Pancreas (tissue), 10 donors: ENCODE data around the gene EIF4E1B. TPM values are rescaled to one million over a fixed set of nuclear protein-coding genes. Genes with fewer than 3 reads are reported as not detected.
A peak's percentile ranks its signal among the peaks of the same experiment; 100 is the strongest.
"Not testable (repeated sequence)": the region's sequence is repeated elsewhere in the genome, so short reads cannot be mapped to it uniquely, and the experiment has no call there.

ENCODE experiments used
- ATAC-seq, 4 donors: fragments of 200-7000 bp; cut with Tn5 transposase; one replicate each; pipeline versions ENCODE4 v1.8.0 to v1.9.1; 2020; ENCODE audit warnings: mild to moderate bottlenecking in 4 of 4, moderate library complexity in 4 of 4
- DNase-seq, 6 donors: peaks; one replicate each; pipeline ENCODE4 v3.0.0-alpha.2; 2020
- FAIRE-seq: peaks from 2 replicates; lab custom pipeline; 2012; peaks lifted over from hg19 to GRCh38; lab: Jason Lieb, UNC
- H3K27ac ChIP-seq, 4 donors: fragments of 200-600 bp; sonication (generic); 1 replicate in 3 of 4; 2 replicates in 1 of 4; pipeline versions ENCODE4 v1.5.0 to v1.8.0; 2020
- H3K27me3 ChIP-seq, 4 donors: fragments of 200-600 bp; one replicate each; pipeline ENCODE4 v1.8.0; 2021
- H3K36me3 ChIP-seq, 3 donors: fragments of 200-600 bp; sonication (generic) in 1 of 3; one replicate each; pipeline versions ENCODE4 v1.5.0 to v1.8.0; 2020 to 2021
- H3K4me1 ChIP-seq, 3 donors: fragments of 200-600 bp; one replicate each; pipeline ENCODE4 v1.8.0; 2021
- H3K4me3 ChIP-seq, 4 donors: fragments of 200-600 bp; sonication (generic) in 2 of 4; one replicate each; pipeline versions ENCODE4 v1.5.0 to v1.8.0; 2020 to 2021
- H3K9me3 ChIP-seq, 4 donors: fragments of 200-600 bp; one replicate each; pipeline ENCODE4 v1.8.0; 2021
- CTCF ChIP-seq, 4 donors: fragments of 200-600 bp; sonication (generic) in 3 of 4; IDR thresholded peaks; one replicate each; pipeline versions ENCODE4 v1.5.0 to v1.8.0; 2021; ENCODE audit warnings: antibody characterized with exemption in 4 of 4
- WGBS, 2 donors: extraction: QIAGEN DNeasy Blood & Tissue Kit; methylation state at CpG; one replicate each; pipeline ENCODE4 v1.1.7; 2013; 5-methylcytosine and 5-hydroxymethylcytosine counted together
- intact Hi-C, 3 donors: fragments of 100-400 bp; cut with DNase I; formaldehyde crosslinking; loops; one replicate each; pipeline versions ENCODE4 v1.11.1 to v1.14.2; 2022
- polyA plus RNA-seq, 2 donors: library from polyadenylated mRNA; stranded (reverse); fragments of 200-250 nt; gene quantifications; one replicate each; pipeline ENCODE4 v1.2.3, GENCODE V29; 2013
- total RNA-seq, 6 donors: library from RNA; stranded (reverse); fragmentation: NEBNext Ultra II Directional in 4 of 6; extraction: Animal tissue kit (Norgen Biotek cat#: 25700) in 4 of 6; gene quantifications; one replicate each; pipeline versions ENCODE4 v1.2.1 to v1.2.4, GENCODE V29; 2021 to 2023
- donor health status: healthy with polysubstance abuse.
- donor health status: DM: no; HTN: no; CAD: no; lungs with moderate emphysema.
- donor health status: DM: no; HTN: no; CAD: no.
- donor health status: control.
- donor health status: control.
- donor health status: Bipolar disorder and iron deficiency.
- donor health status: DM: yes; HTN: yes; CAD: no.
- donor health status: DM: no; HTN: no; CAD: no.
- donor health status: DM: no; HTN: no; CAD: no.
- donor health status: DM: yes; HTN: yes; CAD: no.

The EIF4E1B gene
- total and polyA plus RNA-seq, 8 donors, result 0.04 to 1.5 (median 0.30) TPM; not detected in 5

GRCh38 chr5:176588297-176588696 lies 42.2 kb upstream of the EIF4E1B start:
- Histone ChIP-seq H3K4me1 (no peaks in the 10 kb centered on the region), H3K9me3 (no peaks in the 10 kb centered on the region), H3K27ac (no peak overlapping the region), H3K4me3 (no peak overlapping the region), H3K27me3 (no peaks in the 10 kb centered on the region), H3K36me3 (no peaks in the 10 kb centered on the region)
- no peak for ATAC-seq
- TF ChIP-seq CTCF (IDR thresholded peaks at IDR 0.05), result no peak
- no peak for DNase-seq
- intact Hi-C loops, result no loop called here
- no peak for FAIRE-seq

- FAIRE-seq, result no peak
- no peaks in the 10 kb centered on the region for H3K4me1 ChIP-seq
- ATAC-seq, result no peak
- H3K27me3 ChIP-seq, result no peaks in the 10 kb centered on the region
- intact Hi-C loops, result no loop called here
- no peak for TF ChIP-seq CTCF (IDR thresholded peaks at IDR 0.05)
- no peak overlapping the region for H3K27ac ChIP-seq
- no peak overlapping the region for H3K4me3 ChIP-seq
- WGBS, 2 donors, result 74 to 82% methylated on average over 31 of the region's 31 CpGs
- no peaks in the 10 kb centered on the region for H3K9me3 ChIP-seq
- no peaks in the 10 kb centered on the region for H3K36me3 ChIP-seq
- DNase-seq, result no peak
These were observed 41.3 kb upstream of the EIF4E1B start for GRCh38 chr5:176589039-176589769.

DNA sequence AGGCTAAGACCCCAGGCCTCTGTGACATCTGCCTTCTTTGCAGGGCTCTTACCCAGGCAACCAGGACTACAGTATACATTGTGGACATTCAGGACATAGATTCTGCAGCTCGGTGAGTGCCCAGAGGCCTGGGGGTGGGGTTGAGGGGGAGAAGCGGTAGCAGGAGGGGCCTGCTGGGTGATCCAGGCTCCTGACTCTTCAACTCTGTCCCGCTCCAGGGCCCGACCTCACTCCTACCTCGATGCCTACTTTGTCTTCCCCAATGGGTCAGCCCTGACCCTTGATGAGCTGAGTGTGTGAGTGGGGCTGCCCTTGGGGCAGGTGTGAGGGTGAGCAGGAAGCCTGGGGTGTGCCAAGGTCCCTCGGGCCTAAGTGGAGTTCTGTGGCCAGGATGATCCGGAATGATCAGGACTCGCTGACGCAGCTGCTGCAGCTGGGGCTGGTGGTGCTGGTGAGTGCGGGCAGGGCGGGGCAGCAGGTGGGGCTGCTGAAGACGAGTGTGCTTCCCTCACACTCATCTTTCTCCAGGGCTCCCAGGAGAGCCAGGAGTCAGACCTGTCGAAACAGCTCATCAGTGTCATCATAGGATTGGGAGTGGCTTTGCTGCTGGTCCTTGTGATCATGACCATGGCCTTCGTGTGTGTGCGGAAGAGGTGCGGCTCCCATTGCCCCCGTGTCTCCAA lies 40.3 kb upstream of the EIF4E1B start:
- no peak overlapping the region for H3K4me3 ChIP-seq
- intact Hi-C loops, result no loop called here
- FAIRE-seq (no peak), DNase-seq (no peak), ATAC-seq (no peak)
- no peaks in the 10 kb centered on the region for H3K4me1 ChIP-seq
- H3K36me3 ChIP-seq, result no peaks in the 10 kb centered on the region
- no peak overlapping the region for H3K27ac ChIP-seq
- WGBS, 2 donors, result 76 to 84% methylated on average over 17 of the region's 17 CpGs
- TF ChIP-seq CTCF (IDR thresholded peaks at IDR 0.05), result no peak
- no peaks in the 10 kb centered on the region for H3K9me3 ChIP-seq
- H3K27me3 ChIP-seq, result no peaks in the 10 kb centered on the region

DNA sequence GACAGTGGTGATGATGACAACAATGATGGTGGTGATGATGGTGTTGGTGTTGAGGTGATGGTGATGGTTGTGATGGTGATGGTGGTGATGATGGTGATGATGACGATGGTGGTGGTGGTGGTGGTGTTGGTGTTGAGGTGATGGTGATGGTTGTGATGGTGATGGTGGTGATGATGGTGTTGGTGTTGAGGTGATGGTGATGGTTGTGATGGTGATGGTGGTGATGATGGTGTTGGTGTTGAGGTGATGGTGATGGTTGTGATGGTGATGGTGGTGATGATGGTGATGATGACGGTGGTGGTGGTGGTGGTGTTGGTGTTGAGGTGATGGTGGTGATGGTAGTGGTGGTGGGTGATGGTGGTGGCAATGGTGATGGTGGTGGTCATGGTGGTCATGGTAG lies 38.8 kb upstream of the EIF4E1B start:
- DNase-seq, H3K4me1 ChIP-seq, H3K9me3 ChIP-seq, H3K27ac ChIP-seq, H3K27me3 ChIP-seq, ATAC-seq, H3K36me3 ChIP-seq, H3K4me3 ChIP-seq, intact Hi-C loops: not testable (repeated sequence)
- FAIRE-seq, result peak; percentile 99
- 63 to 82% methylated on average over 1 to 2 of the region's 2 CpGs for whole genome bisulfite sequencing, 2 donors

DNA sequence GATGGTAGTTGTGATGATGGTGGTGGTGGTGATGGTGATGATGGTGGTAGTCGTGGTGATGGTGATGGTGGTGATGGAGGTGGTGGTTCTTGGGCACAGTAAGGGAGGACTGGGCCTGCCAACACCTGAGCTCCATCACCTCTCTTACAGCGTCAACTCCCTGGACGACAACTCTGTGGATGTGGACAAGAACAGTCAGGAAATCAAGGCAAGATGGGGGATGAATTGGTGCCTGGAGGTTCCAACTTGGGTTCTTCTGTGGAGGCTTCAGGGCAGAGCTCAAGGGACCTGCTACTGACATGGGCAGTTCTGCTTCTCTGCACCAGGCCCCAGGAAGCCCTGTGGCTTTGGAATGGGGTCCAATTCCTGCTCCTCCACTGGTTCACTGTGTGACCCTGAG lies 37.9 kb upstream of the EIF4E1B start:
- Histone ChIP-seq H3K4me3 (no peak overlapping the region), H3K27me3 (no peaks in the 10 kb centered on the region), H3K9me3 (no peaks in the 10 kb centered on the region), H3K27ac (no peak overlapping the region), H3K36me3 (no peaks in the 10 kb centered on the region), H3K4me1 (no peaks in the 10 kb centered on the region)
- intact Hi-C loops, result no loop called here
- TF ChIP-seq CTCF (IDR thresholded peaks at IDR 0.05), result no peak
- no peak for ATAC-seq
- no peak for DNase-seq
- FAIRE-seq, result no peak
- WGBS, 2 donors, result 84 to 90% methylated on average over 3 of the region's 3 CpGs
